Measurements from ENCODE around the gene PGAM5. TPM values are rescaled to one million over a fixed set of nuclear protein-coding genes. Genes with fewer than 3 reads are reported as not detected.
"Not testable (repeated sequence)": the region's sequence is repeated elsewhere in the genome, so short reads cannot be mapped to it uniquely, and the experiment has no call there.

PGAM5 gene
- total RNA-seq, 1 experiment from 2014 or later, result 121 TPM

DNA sequence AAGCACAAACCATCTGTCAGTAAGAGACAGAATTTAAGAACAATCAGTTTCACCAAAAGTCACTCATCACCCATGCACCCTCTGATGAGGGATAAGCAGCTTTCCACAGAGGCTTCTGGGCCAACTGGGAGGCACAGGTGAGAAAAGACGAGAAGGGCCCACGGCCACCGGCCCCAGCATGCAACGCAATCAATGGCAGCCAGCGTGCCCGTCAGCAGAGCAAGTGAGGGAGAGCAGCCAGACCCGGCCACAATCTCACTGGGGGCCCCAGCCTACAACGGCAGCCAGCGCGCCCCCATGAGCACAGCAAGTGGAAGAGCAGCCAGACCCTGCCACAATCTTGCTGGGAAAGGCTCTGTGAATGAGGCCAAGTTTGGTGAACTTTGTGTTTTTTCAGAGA is 37.7 kb downstream of the PGAM5 start:
- DNase-seq (ENCODE audit: low spot score), result no peak
- ChIA-PET POLR2A (ENCODE audit: low non-redundant PET) (no interaction called here), CTCF (no interaction called here)
- Histone ChIP-seq H3K4me1 (ENCODE audit: insufficient read depth, low read length, poor library complexity, severe bottlenecking) (no peaks in the 10 kb centered on the region), H3K36me3 (ENCODE audit: insufficient read depth, low read length, poor library complexity, severe bottlenecking) (peaks cover 92% of the 10 kb centered on the region), H3K27me3 (replicated peaks; ENCODE audit: insufficient read depth, low read depth, low read length, poor library complexity) (no peaks in the 10 kb centered on the region), H3K27ac (ENCODE audit: low read depth, low read length, poor library complexity, severe bottlenecking) (no peak overlapping the region), H3K9me3 (ENCODE audit: low read depth, low read length, poor library complexity, severe bottlenecking) (no peaks in the 10 kb centered on the region), H3K4me3 (ENCODE audit: low read depth, low read length, poor library complexity, severe bottlenecking) (no peak overlapping the region)
- intact Hi-C loops (cut with micrococcal nuclease; ENCODE audit: unreplicated experiment), result no loop called here
- BruUV-seq (replicated peaks), result no TSS peak
- TF ChIP-seq, protein P1, sequence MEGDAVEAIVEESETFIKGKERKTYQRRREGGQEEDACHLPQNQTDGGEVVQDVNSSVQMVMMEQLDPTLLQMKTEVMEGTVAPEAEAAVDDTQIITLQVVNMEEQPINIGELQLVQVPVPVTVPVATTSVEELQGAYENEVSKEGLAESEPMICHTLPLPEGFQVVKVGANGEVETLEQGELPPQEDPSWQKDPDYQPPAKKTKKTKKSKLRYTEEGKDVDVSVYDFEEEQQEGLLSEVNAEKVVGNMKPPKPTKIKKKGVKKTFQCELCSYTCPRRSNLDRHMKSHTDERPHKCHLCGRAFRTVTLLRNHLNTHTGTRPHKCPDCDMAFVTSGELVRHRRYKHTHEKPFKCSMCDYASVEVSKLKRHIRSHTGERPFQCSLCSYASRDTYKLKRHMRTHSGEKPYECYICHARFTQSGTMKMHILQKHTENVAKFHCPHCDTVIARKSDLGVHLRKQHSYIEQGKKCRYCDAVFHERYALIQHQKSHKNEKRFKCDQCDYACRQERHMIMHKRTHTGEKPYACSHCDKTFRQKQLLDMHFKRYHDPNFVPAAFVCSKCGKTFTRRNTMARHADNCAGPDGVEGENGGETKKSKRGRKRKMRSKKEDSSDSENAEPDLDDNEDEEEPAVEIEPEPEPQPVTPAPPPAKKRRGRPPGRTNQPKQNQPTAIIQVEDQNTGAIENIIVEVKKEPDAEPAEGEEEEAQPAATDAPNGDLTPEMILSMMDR (conservative IDR thresholded peaks at IDR 0.05; ENCODE audit: low read depth, low read length), result no peak
- TF ChIP-seq EZH2 (IDR thresholded peaks at IDR 0.05; ENCODE audit: borderline replicate concordance, low read depth, low read length, poor library complexity, severe bottlenecking), result no peak

DNA sequence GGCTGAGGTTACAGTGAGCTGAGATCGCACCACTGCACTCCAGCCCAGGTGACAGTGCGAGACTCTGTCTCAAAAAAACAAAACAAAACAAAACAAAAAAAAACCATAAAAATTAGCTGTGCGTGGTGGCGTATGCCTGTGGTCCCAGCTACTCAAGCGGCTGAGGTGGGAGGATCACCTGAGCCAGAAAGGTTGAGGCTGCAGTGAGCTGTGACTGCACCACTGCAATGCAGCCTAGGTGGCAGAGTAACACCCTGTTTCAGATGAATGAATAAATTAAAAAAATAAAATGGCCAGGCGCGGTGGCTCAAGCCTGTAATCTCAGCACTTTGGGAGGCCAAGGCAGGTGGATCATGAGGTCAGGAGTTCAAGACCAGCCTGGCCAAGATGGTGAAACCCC is 43.0 kb downstream of the PGAM5 start:
- BruUV-seq (replicated peaks); H3K27ac ChIP-seq (ENCODE audit: low read depth, low read length, poor library complexity, severe bottlenecking); DNase-seq (ENCODE audit: low spot score); H3K27me3 ChIP-seq (replicated peaks; ENCODE audit: insufficient read depth, low read depth, low read length, poor library complexity); CTCF ChIA-PET; H3K4me1 ChIP-seq (ENCODE audit: insufficient read depth, low read length, poor library complexity, severe bottlenecking); POLR2A ChIA-PET (ENCODE audit: low non-redundant PET); intact Hi-C loops (cut with micrococcal nuclease; ENCODE audit: unreplicated experiment); H3K9me3 ChIP-seq (ENCODE audit: low read depth, low read length, poor library complexity, severe bottlenecking); H3K4me3 ChIP-seq (ENCODE audit: low read depth, low read length, poor library complexity, severe bottlenecking): not testable (repeated sequence)
- H3K36me3 ChIP-seq (ENCODE audit: insufficient read depth, low read length, poor library complexity, severe bottlenecking), result peaks cover 68% of the 10 kb centered on the region

DNA sequence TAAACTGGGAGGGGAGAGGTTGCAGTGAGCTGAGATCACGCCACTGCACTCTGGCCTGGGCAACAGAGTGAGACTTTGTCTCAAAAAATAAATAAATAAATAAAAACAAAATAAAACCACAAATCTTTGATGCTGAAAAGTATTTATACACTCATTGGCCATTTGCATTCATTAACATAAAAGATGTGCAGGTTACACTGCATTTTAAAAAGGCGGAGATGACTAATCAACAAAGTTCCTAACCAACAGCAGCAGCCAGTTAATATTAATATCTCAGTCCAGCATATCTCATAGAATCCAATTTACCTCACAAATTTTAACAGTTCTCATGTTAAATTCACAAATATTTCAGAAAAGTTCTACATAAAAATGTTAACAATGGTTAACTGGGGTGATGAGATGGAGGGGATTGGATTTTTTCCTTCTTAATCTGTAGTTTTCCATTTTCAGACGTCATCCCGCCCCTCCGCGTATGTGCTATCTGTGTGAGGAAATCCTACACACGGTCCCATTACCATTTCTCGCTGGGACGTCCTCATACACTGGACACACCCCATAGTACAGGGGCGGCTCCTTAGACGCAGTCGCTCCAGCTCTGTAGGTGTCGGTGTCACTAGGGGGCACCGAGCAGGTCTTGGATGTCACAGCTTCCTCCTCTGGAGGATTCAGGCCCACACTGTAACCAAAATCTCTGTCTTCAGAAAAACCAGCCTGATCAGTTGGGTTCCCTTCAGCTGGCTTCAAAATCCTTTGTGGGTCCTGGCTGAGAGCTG is 43.7 kb downstream of the PGAM5 start:
- ChIA-PET POLR2A (ENCODE audit: low non-redundant PET) (no interaction called here), CTCF (no interaction called here)
- intact Hi-C loops (cut with micrococcal nuclease; ENCODE audit: unreplicated experiment), result no loop called here
- DNase-seq (ENCODE audit: low spot score), result no peak
- TF ChIP-seq, protein P1 (conservative IDR thresholded peaks at IDR 0.05; ENCODE audit: low read depth, low read length), result no peak
- no peak for TF ChIP-seq EZH2 (IDR thresholded peaks at IDR 0.05; ENCODE audit: borderline replicate concordance, low read depth, low read length, poor library complexity, severe bottlenecking)
- H3K27ac ChIP-seq (ENCODE audit: low read depth, low read length, poor library complexity, severe bottlenecking), result no peak overlapping the region
- no peaks in the 10 kb centered on the region for H3K9me3 ChIP-seq (ENCODE audit: low read depth, low read length, poor library complexity, severe bottlenecking)
- BruUV-seq (replicated peaks), result no TSS peak
- no peaks in the 10 kb centered on the region for H3K27me3 ChIP-seq (replicated peaks; ENCODE audit: insufficient read depth, low read depth, low read length, poor library complexity)
- H3K4me1 ChIP-seq (ENCODE audit: insufficient read depth, low read length, poor library complexity, severe bottlenecking), result no peaks in the 10 kb centered on the region
- peaks cover 65% of the 10 kb centered on the region for H3K36me3 ChIP-seq (ENCODE audit: insufficient read depth, low read length, poor library complexity, severe bottlenecking)
- H3K4me3 ChIP-seq (ENCODE audit: low read depth, low read length, poor library complexity, severe bottlenecking), result no peak overlapping the region

DNA sequence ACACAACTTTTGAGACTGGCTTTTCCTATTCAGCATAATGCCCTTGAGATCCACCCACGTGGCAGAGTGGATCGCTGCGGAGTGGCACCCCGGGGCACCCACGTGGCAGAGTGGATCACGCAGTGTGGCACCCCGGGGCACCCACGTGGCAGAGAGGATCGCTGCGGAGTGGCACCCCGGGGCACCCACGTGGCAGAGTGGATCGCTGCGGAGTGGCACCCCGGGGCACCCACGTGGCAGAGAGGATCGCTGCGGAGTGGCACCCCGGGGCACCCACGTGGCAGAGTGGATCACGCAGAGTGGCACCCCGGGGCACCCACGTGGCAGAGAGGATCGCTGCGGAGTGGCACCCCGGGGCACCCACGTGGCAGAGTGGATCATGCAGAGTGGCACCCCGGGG is 48.2 kb downstream of the PGAM5 start:
- H3K4me1 ChIP-seq (ENCODE audit: insufficient read depth, low read length, poor library complexity, severe bottlenecking); CTCF ChIA-PET; POLR2A ChIA-PET (ENCODE audit: low non-redundant PET); H3K27me3 ChIP-seq (replicated peaks; ENCODE audit: insufficient read depth, low read depth, low read length, poor library complexity); H3K27ac ChIP-seq (ENCODE audit: low read depth, low read length, poor library complexity, severe bottlenecking); H3K9me3 ChIP-seq (ENCODE audit: low read depth, low read length, poor library complexity, severe bottlenecking); DNase-seq (ENCODE audit: low spot score); BruUV-seq (replicated peaks); intact Hi-C loops (cut with micrococcal nuclease; ENCODE audit: unreplicated experiment); H3K4me3 ChIP-seq (ENCODE audit: low read depth, low read length, poor library complexity, severe bottlenecking): not testable (repeated sequence)
- peaks cover 28% of the 10 kb centered on the region for H3K36me3 ChIP-seq (ENCODE audit: insufficient read depth, low read length, poor library complexity, severe bottlenecking)

All from A673 (cell line).